CD4-positive, alpha-beta T cell (primary cell): Measurements from ENCODE around the gene MTCL1. TPM values are rescaled to one million over a fixed set of nuclear protein-coding genes. Genes with fewer than 3 reads are reported as not detected.

ENCODE experiments used
- ATAC-seq: fragments of 200-7000 bp; cut with Tn5 transposase; one replicate; pipeline ENCODE4 v1.10.0; 2022; ENCODE audit warnings: mild to moderate bottlenecking; ENCODE audit not compliant: poor library complexity
- CTCF ChIA-PET: fragments of 350-600 bp; sonication (Branson Sonifier 250); formaldehyde crosslinking; loops from one replicate; lab custom pipeline; 2021; ENCODE audit warnings: antibody characterized with exemption, inconsistent platforms; lab: Charles Lee
- POLR2A ChIA-PET: fragments of 350-600 bp; sonication (Branson Sonifier 250); formaldehyde crosslinking; loops from one replicate; lab custom pipeline; 2021; ENCODE audit warnings: antibody characterized with exemption, inconsistent platforms; lab: Charles Lee
- DNase-seq, 14 experiments: peaks; one replicate each; pipeline ENCODE4 v3.0.0-alpha.2; 2013 to 2020; ENCODE audit warnings: mixed read lengths in 2 of 14
- H3K27ac ChIP-seq, 2 donors: one replicate each; pipeline versions ENCODE4 v1.5.1 to v1.7.0; 2013; ENCODE audit warnings: low read length in 2 of 2, low read depth in 1 of 2, mild to moderate bottlenecking in 1 of 2
- H3K27me3 ChIP-seq, 2 experiments: 1 replicate in 1 of 2; 2 replicates in 1 of 2; pipeline versions ENCODE4 v1.6.1 to v1.7.0; 2013; ENCODE audit warnings: low read length in 2 of 2, control low read depth in 1 of 2, mild to moderate bottlenecking in 1 of 2, moderate library complexity in 1 of 2; ENCODE audit not compliant: insufficient read depth in 2 of 2, control insufficient read depth in 1 of 2
- H3K36me3 ChIP-seq: one replicate; pipeline ENCODE4 v1.6.1; 2013; ENCODE audit warnings: low read length, control low read depth; ENCODE audit not compliant: insufficient read depth
- H3K4me1 ChIP-seq: one replicate; pipeline ENCODE4 v1.6.1; 2013; ENCODE audit warnings: low read length, control low read depth; ENCODE audit not compliant: insufficient read depth
- H3K4me3 ChIP-seq: one replicate; pipeline ENCODE4 v1.5.1; 2013; ENCODE audit warnings: mild to moderate bottlenecking, low read length, moderate library complexity
- H3K9me3 ChIP-seq, 2 experiments: 1 replicate in 1 of 2; 2 replicates in 1 of 2; pipeline versions ENCODE4 v1.6.1 to v1.7.0; 2013; ENCODE audit warnings: low read length in 2 of 2, mild to moderate bottlenecking in 2 of 2, control low read depth in 1 of 2, moderate library complexity in 1 of 2; ENCODE audit not compliant: control insufficient read depth in 1 of 2, insufficient read depth in 1 of 2
- H3K27ac Mint-ChIP-seq: one replicate; pipeline ENCODE4 v1.8.0; 2020; ENCODE audit warnings: mixed read lengths
- H3K27me3 Mint-ChIP-seq: one replicate; pipeline ENCODE4 v1.8.0; 2021; ENCODE audit warnings: mixed read lengths
- H3K36me3 Mint-ChIP-seq: one replicate; pipeline ENCODE4 v1.8.0; 2021; ENCODE audit warnings: low read depth, mixed read lengths
- H3K4me1 Mint-ChIP-seq: one replicate; pipeline ENCODE4 v1.8.0; 2021; ENCODE audit warnings: low read depth, mixed read lengths
- H3K4me3 Mint-ChIP-seq: one replicate; pipeline ENCODE4 v1.8.0; 2020; ENCODE audit warnings: mild to moderate bottlenecking, mixed read lengths
- H3K9me3 Mint-ChIP-seq: one replicate; pipeline ENCODE4 v1.8.0; 2020; ENCODE audit warnings: mixed read lengths
- intact Hi-C, 2 experiments: fragments of 100-400 bp; cut with DNase I in 1 of 2; cut with micrococcal nuclease in 1 of 2; formaldehyde crosslinking; loops; one replicate each; pipeline versions ENCODE4 v1.15.1 to v1.9.0; 2023 to 2025; cut with DNase I, micrococcal nuclease
- total RNA-seq, 174 experiments: library from RNA in 2 of 174; stranded (reverse) in 2 of 174; gene quantifications; one replicate each; pipeline ENCODE4 v1.2.3 and lab custom pipeline; 2021 to 2026
- TF ChIP-seq, protein P1 (sequence below): fragments of 200-600 bp; IDR thresholded peaks from one replicate; pipeline ENCODE4 v1.8.0; 2022; ENCODE audit warnings: antibody characterized with exemption, mild to moderate bottlenecking

Gene MTCL1
- total RNA-seq, 2 experiments from 2014 or later: 0.11 to 0.55 TPM

DNA sequence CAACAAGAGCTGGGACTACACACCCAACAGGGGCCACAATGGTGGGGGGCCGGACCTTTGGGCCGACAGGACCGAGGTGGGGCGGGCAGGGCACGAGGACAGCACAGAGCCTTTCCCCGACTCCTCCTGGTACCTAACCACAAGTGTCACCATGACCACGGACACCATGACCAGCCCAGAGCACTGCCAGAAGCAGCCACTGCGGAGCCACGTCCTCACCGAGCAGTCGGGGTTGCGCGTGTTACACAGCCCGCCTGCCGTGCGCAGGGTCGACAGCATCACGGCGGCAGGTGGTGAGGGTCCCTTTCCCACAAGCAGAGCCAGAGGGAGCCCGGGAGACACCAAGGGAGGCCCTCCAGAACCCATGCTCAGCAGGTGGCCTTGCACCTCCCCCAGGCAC is 119.5 kb downstream of the MTCL1 start:
- Histone ChIP-seq H3K27me3 (no peaks in the 10 kb centered on the region), H3K4me3 (no peak overlapping the region), H3K36me3 (no peaks in the 10 kb centered on the region), H3K4me1 (no peaks in the 10 kb centered on the region), H3K9me3 (no peaks in the 10 kb centered on the region), H3K27ac (no peak overlapping the region)
- TF ChIP-seq, protein P1, sequence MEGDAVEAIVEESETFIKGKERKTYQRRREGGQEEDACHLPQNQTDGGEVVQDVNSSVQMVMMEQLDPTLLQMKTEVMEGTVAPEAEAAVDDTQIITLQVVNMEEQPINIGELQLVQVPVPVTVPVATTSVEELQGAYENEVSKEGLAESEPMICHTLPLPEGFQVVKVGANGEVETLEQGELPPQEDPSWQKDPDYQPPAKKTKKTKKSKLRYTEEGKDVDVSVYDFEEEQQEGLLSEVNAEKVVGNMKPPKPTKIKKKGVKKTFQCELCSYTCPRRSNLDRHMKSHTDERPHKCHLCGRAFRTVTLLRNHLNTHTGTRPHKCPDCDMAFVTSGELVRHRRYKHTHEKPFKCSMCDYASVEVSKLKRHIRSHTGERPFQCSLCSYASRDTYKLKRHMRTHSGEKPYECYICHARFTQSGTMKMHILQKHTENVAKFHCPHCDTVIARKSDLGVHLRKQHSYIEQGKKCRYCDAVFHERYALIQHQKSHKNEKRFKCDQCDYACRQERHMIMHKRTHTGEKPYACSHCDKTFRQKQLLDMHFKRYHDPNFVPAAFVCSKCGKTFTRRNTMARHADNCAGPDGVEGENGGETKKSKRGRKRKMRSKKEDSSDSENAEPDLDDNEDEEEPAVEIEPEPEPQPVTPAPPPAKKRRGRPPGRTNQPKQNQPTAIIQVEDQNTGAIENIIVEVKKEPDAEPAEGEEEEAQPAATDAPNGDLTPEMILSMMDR: no peak
- Mint-ChIP-seq H3K9me3 (no peaks in the 10 kb centered on the region), H3K4me3 (no peak overlapping the region), H3K27me3 (no peaks in the 10 kb centered on the region), H3K36me3 (no peaks in the 10 kb centered on the region), H3K27ac (no peak overlapping the region), H3K4me1 (no peaks in the 10 kb centered on the region)
- POLR2A ChIA-PET: no interaction called here
- CTCF ChIA-PET: no interaction called here
- intact Hi-C loops: no loop called here
- DNase-seq: peak in 1 of 14 experiments; percentile 9
- no peak for ATAC-seq

DNA sequence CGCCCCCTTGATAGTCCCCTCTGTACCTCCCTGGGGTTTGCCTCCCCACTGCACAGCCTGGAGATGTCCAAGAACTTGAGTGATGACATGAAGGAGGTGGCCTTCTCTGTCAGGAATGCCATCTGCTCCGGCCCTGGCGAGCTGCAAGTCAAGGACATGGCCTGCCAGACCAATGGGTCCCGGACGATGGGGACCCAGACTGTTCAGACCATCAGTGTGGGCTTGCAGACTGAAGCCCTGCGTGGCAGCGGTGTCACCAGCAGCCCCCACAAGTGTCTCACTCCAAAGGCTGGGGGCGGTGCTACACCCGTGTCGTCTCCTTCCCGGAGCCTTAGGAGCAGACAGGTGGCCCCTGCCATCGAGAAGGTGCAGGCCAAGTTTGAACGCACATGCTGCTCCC is 119.9 kb downstream of the MTCL1 start:
- H3K36me3 ChIP-seq: no peaks in the 10 kb centered on the region
- POLR2A ChIA-PET: no interaction called here
- no peaks in the 10 kb centered on the region for H3K9me3 ChIP-seq
- no peaks in the 10 kb centered on the region for H3K4me1 Mint-ChIP-seq
- no peaks in the 10 kb centered on the region for H3K27me3 Mint-ChIP-seq
- no peak overlapping the region for H3K4me3 Mint-ChIP-seq
- no peak overlapping the region for H3K27ac ChIP-seq
- no peaks in the 10 kb centered on the region for H3K36me3 Mint-ChIP-seq
- H3K4me1 ChIP-seq: no peaks in the 10 kb centered on the region
- CTCF ChIA-PET: no interaction called here
- H3K4me3 ChIP-seq: no peak overlapping the region
- no peak for DNase-seq
- H3K27ac Mint-ChIP-seq: no peak overlapping the region
- H3K9me3 Mint-ChIP-seq: no peaks in the 10 kb centered on the region
- TF ChIP-seq, protein P1: no peak
- no peaks in the 10 kb centered on the region for H3K27me3 ChIP-seq
- intact Hi-C loops: no loop called here
- no peak for ATAC-seq

DNA sequence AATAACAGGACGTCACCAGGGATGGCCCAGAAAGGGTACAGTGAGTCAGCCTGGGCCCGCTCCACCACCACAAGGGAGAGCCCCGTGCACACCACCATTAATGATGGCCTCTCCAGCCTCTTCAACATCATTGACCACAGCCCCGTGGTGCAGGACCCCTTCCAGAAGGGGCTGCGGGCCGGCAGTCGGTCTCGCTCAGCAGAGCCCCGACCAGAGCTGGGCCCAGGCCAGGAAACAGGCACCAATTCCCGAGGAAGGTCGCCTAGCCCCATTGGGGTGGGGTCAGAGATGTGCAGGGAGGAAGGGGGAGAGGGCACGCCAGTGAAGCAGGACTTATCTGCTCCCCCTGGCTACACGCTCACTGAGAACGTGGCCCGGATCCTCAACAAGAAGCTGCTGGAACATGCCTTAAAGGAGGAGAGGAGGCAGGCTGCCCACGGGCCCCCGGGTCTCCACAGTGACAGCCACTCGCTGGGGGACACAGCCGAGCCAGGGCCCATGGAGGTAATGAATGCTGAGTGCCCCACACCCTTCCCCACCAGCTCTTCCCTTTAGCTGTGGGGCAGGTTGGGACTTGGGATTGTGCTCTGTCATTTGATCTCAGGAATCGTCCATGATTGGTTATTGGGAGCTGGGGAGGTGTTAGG is 120.5 kb downstream of the MTCL1 start:
- no peaks in the 10 kb centered on the region for H3K4me1 ChIP-seq
- TF ChIP-seq, protein P1: no peak
- H3K27ac ChIP-seq: no peak overlapping the region
- H3K4me3 ChIP-seq: no peak overlapping the region
- ChIA-PET POLR2A (no interaction called here), CTCF (no interaction called here)
- ATAC-seq: no peak
- Mint-ChIP-seq H3K27me3 (no peaks in the 10 kb centered on the region), H3K4me3 (no peak overlapping the region), H3K4me1 (no peaks in the 10 kb centered on the region), H3K27ac (no peak overlapping the region), H3K9me3 (no peaks in the 10 kb centered on the region), H3K36me3 (no peaks in the 10 kb centered on the region)
- no peaks in the 10 kb centered on the region for H3K27me3 ChIP-seq
- no peaks in the 10 kb centered on the region for H3K36me3 ChIP-seq
- intact Hi-C loops: no loop called here
- H3K9me3 ChIP-seq: no peaks in the 10 kb centered on the region
- no peak for DNase-seq
